CD4-positive, alpha-beta memory T cell (primary cell): Measurements from ENCODE around the gene RALGAPB. TPM values are rescaled to one million over a fixed set of nuclear protein-coding genes. Genes with fewer than 3 reads are reported as not detected.

Experiments
- CTCF ChIA-PET: fragments of 350-600 bp; sonication (Branson Sonifier 250); formaldehyde crosslinking; loops from one replicate; lab custom pipeline; 2021; ENCODE audit warnings: inconsistent platforms; ENCODE audit not compliant: partially characterized antibody; lab: Charles Lee
- POLR2A ChIA-PET: fragments of 350-600 bp; sonication (Branson Sonifier 250); formaldehyde crosslinking; loops from one replicate; lab custom pipeline; 2021; ENCODE audit not compliant: partially characterized antibody; lab: Charles Lee
- DNase-seq, 5 donors: peaks; one replicate each; pipeline versions ENCODE4 v3.0.0 to v3.0.0-alpha.2; 2020 to 2022; ENCODE audit warnings: mixed read lengths in 1 of 5
- H3K27ac ChIP-seq: one replicate; pipeline ENCODE4 v1.7.0; 2013; ENCODE audit warnings: low read depth, low read length
- H3K27me3 ChIP-seq: 2 replicates; pipeline ENCODE4 v1.7.0; 2013; ENCODE audit warnings: mild to moderate bottlenecking, low read length, moderate library complexity; ENCODE audit not compliant: insufficient read depth
- H3K36me3 ChIP-seq: 2 replicates; pipeline ENCODE4 v1.7.0; 2013; ENCODE audit warnings: mild to moderate bottlenecking, low read length, moderate library complexity; ENCODE audit not compliant: insufficient read depth
- H3K4me1 ChIP-seq: 2 replicates; pipeline ENCODE4 v1.7.0; 2013; ENCODE audit warnings: mild to moderate bottlenecking, low read length, moderate library complexity; ENCODE audit not compliant: insufficient read depth
- H3K4me3 ChIP-seq, 2 donors: one replicate each; pipeline ENCODE4 v1.7.0; 2013; ENCODE audit warnings: low read length in 2 of 2, mild to moderate bottlenecking in 1 of 2
- H3K9me3 ChIP-seq, 2 donors: one replicate each; pipeline ENCODE4 v1.7.0; 2013; ENCODE audit warnings: low read length in 2 of 2, control low read depth in 1 of 2; ENCODE audit not compliant: control insufficient read depth in 1 of 2
- H3K27ac Mint-ChIP-seq, 7 donors: one replicate each; pipeline ENCODE4 v1.8.0; 2020 to 2021; ENCODE audit warnings: mixed read lengths in 7 of 7, mild to moderate bottlenecking in 6 of 7, inconsistent platforms in 3 of 7, moderate library complexity in 3 of 7
- H3K27me3 Mint-ChIP-seq, 2 donors: one replicate each; pipeline ENCODE4 v1.8.0; 2020 to 2021; ENCODE audit warnings: mixed read lengths in 2 of 2
- H3K36me3 Mint-ChIP-seq, 2 donors: one replicate each; pipeline ENCODE4 v1.8.0; 2020 to 2021; ENCODE audit warnings: mixed read lengths in 2 of 2, inconsistent platforms in 1 of 2, mild to moderate bottlenecking in 1 of 2
- H3K4me1 Mint-ChIP-seq, 4 donors: one replicate each; pipeline ENCODE4 v1.8.0; 2020 to 2021; ENCODE audit warnings: mixed read lengths in 4 of 4, mild to moderate bottlenecking in 1 of 4
- H3K4me3 Mint-ChIP-seq, 8 donors: one replicate each; pipeline ENCODE4 v1.8.0; 2020 to 2021; ENCODE audit warnings: mixed read lengths in 8 of 8, mild to moderate bottlenecking in 7 of 8, moderate library complexity in 6 of 8, inconsistent platforms in 3 of 8
- H3K9me3 Mint-ChIP-seq, 8 donors: one replicate each; pipeline ENCODE4 v1.8.0; 2020 to 2021; ENCODE audit warnings: mixed read lengths in 8 of 8, mild to moderate bottlenecking in 5 of 8, inconsistent platforms in 3 of 8, moderate library complexity in 1 of 8
- intact Hi-C: fragments of 100-400 bp; cut with micrococcal nuclease; formaldehyde crosslinking; loops from one replicate; pipeline ENCODE4 v1.15.1; 2023
- polyA plus RNA-seq, 2 donors: library from polyadenylated mRNA; unstranded; fragments of 300-500 nt; fragmentation: Illumina TruSeq; gene quantifications; one replicate each; pipeline ENCODE4 v1.2.3, GENCODE V29; 2021
- total RNA-seq, 2 experiments: library from RNA; stranded (reverse); gene quantifications; one replicate each; pipeline ENCODE4 v1.2.3, GENCODE V29; 2021

The RALGAPB gene
- total and polyA plus RNA-seq, 4 experiments from 2014 or later, result 9.0 to 57.4 (median 35.2) TPM

DNA sequence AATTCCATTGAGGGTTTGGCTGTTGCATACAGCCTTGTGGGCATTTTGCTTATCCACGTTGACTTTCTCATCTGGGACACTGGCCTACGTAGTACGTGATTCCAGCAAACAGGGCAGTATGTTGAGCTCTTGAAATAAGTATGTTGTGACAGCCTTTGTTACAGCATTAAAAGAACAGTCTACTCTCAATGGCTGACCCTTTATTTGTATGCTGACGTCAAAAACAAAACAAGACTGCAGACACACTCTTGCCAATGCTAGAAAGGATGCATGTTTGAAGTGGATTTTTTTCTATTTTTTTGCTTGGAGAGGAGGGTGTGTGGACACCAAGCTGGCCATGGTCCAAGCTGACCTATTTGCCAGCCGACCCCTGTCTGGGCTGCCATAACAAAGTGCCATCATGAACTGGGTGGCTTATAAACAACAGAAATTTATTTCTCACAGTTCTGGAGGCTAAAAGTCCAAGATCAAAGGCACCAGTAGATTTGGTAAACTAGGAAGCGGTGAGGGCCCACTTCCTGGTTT lies 26.7 kb upstream of the RALGAPB start:
- peaks cover 10 to 37% (median 22%) of the 10 kb centered on the region in 4 donors for H3K4me1 Mint-ChIP-seq
- peaks cover 12% of the 10 kb centered on the region for H3K36me3 ChIP-seq
- intact Hi-C loops, result loop anchor here (1.0 to 10.0 kb wide), 3 partner anchors 11 to 411 kb away; partner anchors contain the start of genes RALGAPB, RPRD1B, SNHG17 and TTI1
- H3K27me3 ChIP-seq, result no peaks in the 10 kb centered on the region
- DNase-seq, result no peak
- H3K4me3 ChIP-seq, result peak overlapping the region; percentile 27 to 94
- peak overlapping the region; percentile 68 for H3K27ac ChIP-seq
- H3K27ac Mint-ChIP-seq, result peak overlapping the region; percentile 81 to 94 (median 89)
- peaks cover 18 to 21% of the 10 kb centered on the region in 2 donors for H3K36me3 Mint-ChIP-seq
- peaks cover 21% of the 10 kb centered on the region for H3K4me1 ChIP-seq
- peaks cover 0 to 2% of the 10 kb centered on the region in 2 donors for H3K27me3 Mint-ChIP-seq
- H3K9me3 Mint-ChIP-seq, result peaks cover 0 to 1% (median 0%) of the 10 kb centered on the region in 8 donors
- POLR2A ChIA-PET, result interaction anchor here (0.8 to 5.7 kb wide), 8 partner anchors 8 to 33 kb away, joined by 3 to 170 read pairs (median 6); partner anchors contain the start of genes RALGAPB and SNHG17
- H3K4me3 Mint-ChIP-seq, result peak overlapping the region; percentile 77 to 95 (median 86)
- no peaks in the 10 kb centered on the region for H3K9me3 ChIP-seq
- CTCF ChIA-PET, result interaction anchor here (0.6 to 3.6 kb wide), 11 partner anchors 8 to 93 kb away, joined by 3 to 105 read pairs (median 5); partner anchors contain the start of genes RALGAPB and SNHG17

- H3K9me3 ChIP-seq, result no peaks in the 10 kb centered on the region
- ChIA-PET CTCF (interaction anchor here (0.6 to 3.6 kb wide), 12 partner anchors 9 to 94 kb away, joined by 3 to 105 read pairs (median 6); partner anchors contain the start of genes RALGAPB and SNHG17), POLR2A (interaction anchor here (0.8 to 5.7 kb wide), 10 partner anchors 8 to 33 kb away, joined by 3 to 170 read pairs (median 4); partner anchors contain the start of genes RALGAPB and SNHG17)
- Mint-ChIP-seq H3K4me3 (peak overlapping the region; percentile 77 to 95 (median 86)), H3K9me3 (peaks cover 0 to 1% (median 0%) of the 10 kb centered on the region in 8 donors), H3K4me1 (peaks cover 11 to 39% (median 22%) of the 10 kb centered on the region in 4 donors), H3K36me3 (peaks cover 23 to 26% of the 10 kb centered on the region in 2 donors), H3K27ac (peak overlapping the region; percentile 81 to 94 (median 89)), H3K27me3 (peaks cover 0 to under 1% of the 10 kb centered on the region in 2 donors)
- peak; percentile 88 to 92 (median 90) for DNase-seq
- intact Hi-C loops, result loop anchor here (1.0 to 10.0 kb wide), 3 partner anchors 11 to 412 kb away; partner anchors contain the start of genes RALGAPB, RPRD1B, SNHG17 and TTI1
- peaks cover 21% of the 10 kb centered on the region for H3K4me1 ChIP-seq
- H3K27ac ChIP-seq, result peak overlapping the region; percentile 68
- peak overlapping the region; percentile 68 to 94 for H3K4me3 ChIP-seq
- no peaks in the 10 kb centered on the region for H3K27me3 ChIP-seq
- H3K36me3 ChIP-seq, result peaks cover 12% of the 10 kb centered on the region
Observed at GRCh38 chr20:38446441-38447209, 26.0 kb upstream of the RALGAPB start.

DNA sequence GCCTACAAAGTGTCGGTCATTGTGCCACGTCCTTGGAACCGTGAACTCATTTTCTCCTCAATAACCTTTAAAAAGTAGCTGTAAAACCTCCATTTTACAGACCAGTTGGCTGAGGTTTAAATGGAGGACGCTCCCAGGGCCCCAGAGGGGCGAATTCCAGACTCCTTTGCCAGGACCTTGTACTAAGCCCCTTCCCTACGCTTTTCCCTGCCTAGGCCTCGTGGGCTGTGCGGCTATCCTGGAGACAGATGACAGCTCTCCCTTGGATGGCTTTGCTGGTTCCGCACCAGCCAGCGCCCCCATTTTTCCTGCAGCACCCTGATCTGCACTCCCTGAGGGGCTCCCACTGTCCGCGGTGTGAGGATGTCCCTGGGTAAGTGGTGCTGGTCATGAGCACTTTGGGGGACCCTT lies 25.4 kb upstream of the RALGAPB start:
- Histone ChIP-seq H3K4me3 (peak overlapping the region; percentile 68 to 94), H3K27me3 (no peaks in the 10 kb centered on the region), H3K36me3 (peaks cover 12% of the 10 kb centered on the region), H3K4me1 (peaks cover 21% of the 10 kb centered on the region), H3K9me3 (no peaks in the 10 kb centered on the region), H3K27ac (peak overlapping the region; percentile 68)
- intact Hi-C loops, result loop anchor here (10.0 kb wide), 1 partner anchor 412 kb away; the partner anchor contains the start of genes RPRD1B and TTI1
- Mint-ChIP-seq H3K27me3 (no peaks in the 10 kb centered on the region), H3K4me1 (peaks cover 10 to 39% (median 22%) of the 10 kb centered on the region in 4 donors), H3K27ac (peak overlapping the region; percentile 61 to 92 (median 80)), H3K4me3 (peak overlapping the region; percentile 72 to 95 (median 85)), H3K36me3 (peaks cover 23 to 26% of the 10 kb centered on the region in 2 donors), H3K9me3 (peaks cover 0 to 1% (median 0%) of the 10 kb centered on the region in 8 donors)
- CTCF ChIA-PET, result interaction anchor here (1.2 to 3.6 kb wide), 4 partner anchors 9 to 29 kb away, joined by 3 to 105 read pairs (median 28); partner anchors contain the start of genes RALGAPB and SNHG17
- DNase-seq, result no peak
- POLR2A ChIA-PET, result interaction anchor here (1.1 to 5.7 kb wide), 5 partner anchors 10 to 25 kb away, joined by 3 to 170 read pairs (median 20); partner anchors contain the start of genes RALGAPB and SNHG17

DNA sequence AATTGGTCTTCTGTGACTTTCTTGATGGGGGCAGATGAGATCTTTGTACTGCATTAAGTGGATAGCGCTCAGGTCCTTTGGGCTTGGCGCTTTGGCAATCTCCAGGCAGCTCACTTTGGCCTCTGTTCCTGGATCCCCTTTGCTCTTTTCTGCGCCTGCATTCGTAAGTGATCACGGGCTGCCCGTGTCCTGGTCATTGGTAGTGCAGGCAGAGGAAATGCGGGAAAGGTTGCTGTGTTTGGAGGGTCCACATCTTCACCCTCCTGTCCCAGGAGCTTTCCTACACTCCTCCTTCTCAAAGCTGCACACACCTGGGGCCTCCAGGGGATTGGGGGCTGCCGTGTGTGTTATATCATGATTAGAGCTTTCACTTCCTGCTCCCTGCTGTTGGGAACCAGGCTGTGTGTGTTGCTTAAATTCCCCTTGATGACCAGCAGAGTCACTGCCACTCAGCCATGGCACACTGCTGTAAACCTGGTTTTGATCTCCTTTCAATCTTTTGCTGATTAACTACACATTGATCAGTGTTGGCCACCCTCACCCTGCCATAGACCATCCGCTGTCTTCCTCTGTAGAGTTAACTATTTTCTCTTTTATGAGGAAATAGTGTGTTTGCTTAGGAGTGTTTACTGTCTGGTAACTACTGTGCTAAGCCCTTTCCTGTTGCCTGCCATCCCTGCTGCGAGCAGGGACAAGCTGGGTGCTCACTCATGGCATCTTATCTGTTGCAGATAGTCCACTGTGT lies 24.5 kb upstream of the RALGAPB start:
- Mint-ChIP-seq H3K4me3 (peak overlapping the region; percentile 72 to 95 (median 85)), H3K27me3 (no peaks in the 10 kb centered on the region), H3K9me3 (no peaks in the 10 kb centered on the region), H3K4me1 (peaks cover 10 to 33% (median 22%) of the 10 kb centered on the region in 4 donors), H3K36me3 (peaks cover 23 to 26% of the 10 kb centered on the region in 2 donors), H3K27ac (peak overlapping the region in 6 of 7 donors; percentile 61 to 92 (median 84))
- intact Hi-C loops, result loop anchor here (10.0 kb wide), 1 partner anchor 413 kb away; the partner anchor contains the start of genes RPRD1B and TTI1
- ChIA-PET CTCF (interaction anchor here (1.2 to 3.6 kb wide), 4 partner anchors 10 to 28 kb away, joined by 3 to 105 read pairs (median 28); partner anchors contain the start of genes RALGAPB and SNHG17), POLR2A (interaction anchor here (1.1 to 5.7 kb wide), 4 partner anchors 15 to 24 kb away, joined by 3 to 170 read pairs (median 32); partner anchors contain the start of genes RALGAPB and SNHG17)
- DNase-seq, result no peak
- Histone ChIP-seq H3K4me1 (peaks cover 21% of the 10 kb centered on the region), H3K27ac (no peak overlapping the region), H3K36me3 (peaks cover 12% of the 10 kb centered on the region), H3K4me3 (no peak overlapping the region), H3K9me3 (no peaks in the 10 kb centered on the region), H3K27me3 (no peaks in the 10 kb centered on the region)

- POLR2A ChIA-PET, result interaction anchor here (3.8 to 5.7 kb wide), 2 partner anchors 16 to 23 kb away, joined by 62 to 170 read pairs; partner anchors contain the start of genes RALGAPB and SNHG17
- CTCF ChIA-PET, result interaction anchor here (2.2 kb wide), 1 partner anchor 11 kb away, joined by 6 read pairs; no protein-coding TSS in a partner anchor
- intact Hi-C loops, result loop anchor here (10.0 kb wide), 1 partner anchor 414 kb away; the partner anchor contains the start of genes RPRD1B and TTI1
Observed at GRCh38 chr20:38449046-38449445, 23.6 kb upstream of the RALGAPB start.

More at GRCh38 chr20:38449046-38449445, 23.6 kb upstream of the RALGAPB start:
- Mint-ChIP-seq H3K27ac (peak overlapping the region in 1 of 7 donors; percentile 67), H3K4me1 (peaks cover 10 to 33% (median 22%) of the 10 kb centered on the region in 4 donors), H3K9me3 (no peaks in the 10 kb centered on the region), H3K4me3 (peak overlapping the region in 2 of 8 donors; percentile 30 to 95), H3K27me3 (no peaks in the 10 kb centered on the region), H3K36me3 (peaks cover 23 to 26% of the 10 kb centered on the region in 2 donors)
- DNase-seq, result no peak
- Histone ChIP-seq H3K27ac (no peak overlapping the region), H3K4me1 (peaks cover 21% of the 10 kb centered on the region), H3K4me3 (no peak overlapping the region), H3K27me3 (no peaks in the 10 kb centered on the region), H3K9me3 (no peaks in the 10 kb centered on the region), H3K36me3 (peaks cover 12% of the 10 kb centered on the region)
